ENCODE results near the gene PATJ. TPM values are rescaled to one million over a fixed set of nuclear protein-coding genes. Genes with fewer than 3 reads are reported as not detected.

The PATJ gene
- total and polyA plus RNA-seq, 2 experiments from 2014 or later = 35.3 to 68.4 TPM

- Histone ChIP-seq H3F3A (replicated peaks; ENCODE audit: low read depth) (no peaks in the 10 kb centered on the region), H3K4me2 (no peak overlapping the region), H4K20me1 (replicated peaks; ENCODE audit: insufficient read depth) (no peaks in the 10 kb centered on the region), H3K4me1 (ENCODE audit: insufficient read depth) (peaks cover 11% of the 10 kb centered on the region; the same call in 1 of the 2 replicates), H2AFZ (no peak overlapping the region), H3K27me3 (ENCODE audit: insufficient read depth) (no peaks in the 10 kb centered on the region), H3K27ac (ENCODE audit: low read depth) (no peak overlapping the region), H3K79me2 (replicated peaks; ENCODE audit: insufficient read depth) (no peaks in the 10 kb centered on the region), H3K9me2 (ENCODE audit: insufficient read depth) (no peaks in the 10 kb centered on the region), H3K36me3 (ENCODE audit: insufficient read depth) (no peaks in the 10 kb centered on the region), H3K4me3 (no peak overlapping the region)
- ATAC-seq (no peak), DNase-seq (ENCODE audit: low spot score) (no peak)
- TF ChIP-seq POLR2AphosphoS5 (IDR thresholded peaks at IDR 0.05; ENCODE audit: low read depth) (no peak), CTCF (conservative IDR thresholded peaks at IDR 0.05; ENCODE audit: low read depth in 2 of 2) (no peak), ZNF331 (CRISPR knock-in tag; IDR thresholded peaks at IDR 0.05; ENCODE audit: low read depth) (no peak), EZH2phosphoT487 (IDR thresholded peaks at IDR 0.05; ENCODE audit: unreplicated experiment) (no peak), ZNF114 (CRISPR knock-in tag; IDR thresholded peaks at IDR 0.05) (no peak), ZNF462 (CRISPR knock-in tag; IDR thresholded peaks at IDR 0.05) (no peak), REST (IDR thresholded peaks at IDR 0.05; ENCODE audit: unreplicated experiment) (no peak), CREB1 (CRISPR knock-in tag; IDR thresholded peaks at IDR 0.05; ENCODE audit: low read depth) (no peak), ETS1 (IDR thresholded peaks at IDR 0.05) (no peak), NANOG (IDR thresholded peaks at IDR 0.05; ENCODE audit: borderline replicate concordance) (no peak), EZH2 (IDR thresholded peaks at IDR 0.05; ENCODE audit: low read depth, unreplicated experiment) (no peak), JUNB (IDR thresholded peaks at IDR 0.05; ENCODE audit: unreplicated experiment) (no peak), STAT1 (IDR thresholded peaks at IDR 0.05; ENCODE audit: unreplicated experiment) (no peak)
- H3K27ac Mint-ChIP-seq = no peak overlapping the region
- peaks cover 10% of the 10 kb centered on the region for H3K4me1 Mint-ChIP-seq
- peaks cover 16% of the 10 kb centered on the region; the same call in 2 of the 3 replicates for H3K36me3 Mint-ChIP-seq (ENCODE audit: low read depth)
- H3K27me3 Mint-ChIP-seq (ENCODE audit: insufficient read depth, low read depth, poor library complexity) = no peaks in the 10 kb centered on the region
- H3K9me3 Mint-ChIP-seq = no peaks in the 10 kb centered on the region; the same call in 2 of the 3 replicates
- H3K4me3 Mint-ChIP-seq = no peak overlapping the region
Measured at GRCh38 chr1:61962631-61963030, 220.4 kb downstream of the PATJ start.
